ENCODE results near the gene INKA2.

- TF ChIP-seq, protein P1, sequence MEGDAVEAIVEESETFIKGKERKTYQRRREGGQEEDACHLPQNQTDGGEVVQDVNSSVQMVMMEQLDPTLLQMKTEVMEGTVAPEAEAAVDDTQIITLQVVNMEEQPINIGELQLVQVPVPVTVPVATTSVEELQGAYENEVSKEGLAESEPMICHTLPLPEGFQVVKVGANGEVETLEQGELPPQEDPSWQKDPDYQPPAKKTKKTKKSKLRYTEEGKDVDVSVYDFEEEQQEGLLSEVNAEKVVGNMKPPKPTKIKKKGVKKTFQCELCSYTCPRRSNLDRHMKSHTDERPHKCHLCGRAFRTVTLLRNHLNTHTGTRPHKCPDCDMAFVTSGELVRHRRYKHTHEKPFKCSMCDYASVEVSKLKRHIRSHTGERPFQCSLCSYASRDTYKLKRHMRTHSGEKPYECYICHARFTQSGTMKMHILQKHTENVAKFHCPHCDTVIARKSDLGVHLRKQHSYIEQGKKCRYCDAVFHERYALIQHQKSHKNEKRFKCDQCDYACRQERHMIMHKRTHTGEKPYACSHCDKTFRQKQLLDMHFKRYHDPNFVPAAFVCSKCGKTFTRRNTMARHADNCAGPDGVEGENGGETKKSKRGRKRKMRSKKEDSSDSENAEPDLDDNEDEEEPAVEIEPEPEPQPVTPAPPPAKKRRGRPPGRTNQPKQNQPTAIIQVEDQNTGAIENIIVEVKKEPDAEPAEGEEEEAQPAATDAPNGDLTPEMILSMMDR (conservative IDR thresholded peaks at IDR 0.05; ENCODE audit: low read depth, low read length): no peak
- TF ChIP-seq EZH2 (IDR thresholded peaks at IDR 0.05; ENCODE audit: borderline replicate concordance, low read depth, low read length, poor library complexity, severe bottlenecking): no peak
Observed at GRCh38 chr1:111738436-111739193, 580 bp downstream of the INKA2 start.

Measured in A673 (cell line).